OCI-LY7 (cell line): ENCODE data around the gene DDHD1. TPM values are rescaled to one million over a fixed set of nuclear protein-coding genes. Genes with fewer than 3 reads are reported as not detected.

Source experiments
- BruUV-seq: library from RNA; stranded (reverse); fragments of 400-500 nt; replicated peaks from 2 replicates; lab custom pipeline; 2021; lab: Mats Ljungman, UMichigan
- CTCF ChIA-PET: fragments of 300-600 bp; sonication (Branson Sonifier 250); formaldehyde crosslinking; loops from one replicate; lab custom pipeline; 2022; ENCODE audit warnings: antibody characterized with exemption; ENCODE audit not compliant: unreplicated experiment; lab: Charles Lee
- POLR2A ChIA-PET: fragments of 300-600 bp; sonication (Branson Sonifier 250); formaldehyde crosslinking; loops from one replicate; lab custom pipeline; 2022; ENCODE audit warnings: antibody characterized with exemption; lab: Charles Lee
- DNase-seq: peaks from one replicate; pipeline ENCODE4 v3.0.0-alpha.2; 2015; ENCODE audit warnings: low spot score
- H2AFZ ChIP-seq: fragments of 200-600 bp; sonication (generic), shearing (Covaris generic); 2 replicates; pipeline ENCODE4 v1.6.1; 2014; ENCODE audit warnings: mild to moderate bottlenecking, antibody characterized with exemption, low read length, moderate library complexity
- H3K27ac ChIP-seq: fragments of 200-600 bp; sonication (generic); 2 replicates; pipeline ENCODE4 v1.5.1; 2014; ENCODE audit warnings: mixed run types, low read depth, mild to moderate bottlenecking, moderate library complexity, low read length, inconsistent platforms; ENCODE audit not compliant: poor library complexity, severe bottlenecking
- H3K36me3 ChIP-seq: fragments of 200-600 bp; sonication (generic); 2 replicates; pipeline ENCODE4 v1.6.1; 2014; ENCODE audit warnings: mild to moderate bottlenecking, antibody characterized with exemption, low read length, moderate library complexity, mixed read lengths; ENCODE audit not compliant: insufficient read depth
- H3K4me1 ChIP-seq: fragments of 200-600 bp; sonication (generic); 2 replicates; pipeline ENCODE4 v1.5.1; 2014; ENCODE audit warnings: mild to moderate bottlenecking, low read length; ENCODE audit not compliant: insufficient read depth, poor library complexity, severe bottlenecking
- H3K4me2 ChIP-seq: fragments of 200-600 bp; sonication (generic); 2 replicates; pipeline ENCODE4 v1.6.1; 2014; ENCODE audit warnings: mild to moderate bottlenecking, low read length
- H3K4me3 ChIP-seq: fragments of 200-600 bp; sonication (generic); 2 replicates; pipeline ENCODE4 v1.5.1; 2014; ENCODE audit warnings: mild to moderate bottlenecking, low read depth, low read length; ENCODE audit not compliant: poor library complexity, severe bottlenecking
- H3K79me2 ChIP-seq: fragments of 200-600 bp; sonication (generic); 2 replicates; pipeline ENCODE4 v1.6.1; 2016; ENCODE audit warnings: low read depth, mild to moderate bottlenecking, low read length, moderate library complexity, mixed read lengths; ENCODE audit not compliant: insufficient read depth
- H3K9me2 ChIP-seq: fragments of 200-600 bp; sonication (generic); 2 replicates; pipeline ENCODE4 v1.6.1; 2016; ENCODE audit warnings: mild to moderate bottlenecking, low read length, mixed read lengths; ENCODE audit not compliant: insufficient read depth
- H3K9me3 ChIP-seq: fragments of 200-600 bp; sonication (generic); 2 replicates; pipeline ENCODE4 v1.6.1; 2014; ENCODE audit warnings: mild to moderate bottlenecking, mixed run types, low read length, mixed read lengths
- H4K20me1 ChIP-seq: fragments of 200-600 bp; sonication (generic); 2 replicates; pipeline ENCODE4 v1.6.1; 2014; ENCODE audit warnings: mild to moderate bottlenecking, antibody characterized with exemption, low read length, moderate library complexity, mixed read lengths; ENCODE audit not compliant: insufficient read depth
- EZH2phosphoT487 ChIP-seq: fragments of 200-600 bp; sonication (generic); IDR thresholded peaks from 2 replicates; pipeline ENCODE4 v1.6.1; 2018; ENCODE audit warnings: low read depth, borderline replicate concordance, mild to moderate bottlenecking, mixed run types, antibody characterized with exemption, low read length, moderate library complexity, mixed read lengths
- intact Hi-C: fragments of 100-400 bp; cut with micrococcal nuclease; formaldehyde crosslinking; loops from one replicate; pipeline ENCODE4 v1.10.0; 2022; ENCODE audit not compliant: unreplicated experiment
- total RNA-seq, 2 experiments: library from RNA; depleted of rRNA in 1 of 2; stranded (reverse); fragments of >200 nt in 1 of 2; shearing (Covaris generic) in 1 of 2; gene quantifications; 2 replicates each; pipeline ENCODE4 v1.2.3, GENCODE V29; 2014 to 2022
- TF ChIP-seq, protein P1 (sequence below): fragments of 200-600 bp; sonication (generic); conservative IDR thresholded peaks from 2 replicates; pipeline ENCODE4 v1.5.1; 2014; ENCODE audit warnings: mild to moderate bottlenecking, antibody characterized with exemption, low read length, moderate library complexity, mixed read lengths

Gene DDHD1
- total RNA-seq, 2 experiments from 2014 or later = 28.7 to 45.2 TPM

DNA sequence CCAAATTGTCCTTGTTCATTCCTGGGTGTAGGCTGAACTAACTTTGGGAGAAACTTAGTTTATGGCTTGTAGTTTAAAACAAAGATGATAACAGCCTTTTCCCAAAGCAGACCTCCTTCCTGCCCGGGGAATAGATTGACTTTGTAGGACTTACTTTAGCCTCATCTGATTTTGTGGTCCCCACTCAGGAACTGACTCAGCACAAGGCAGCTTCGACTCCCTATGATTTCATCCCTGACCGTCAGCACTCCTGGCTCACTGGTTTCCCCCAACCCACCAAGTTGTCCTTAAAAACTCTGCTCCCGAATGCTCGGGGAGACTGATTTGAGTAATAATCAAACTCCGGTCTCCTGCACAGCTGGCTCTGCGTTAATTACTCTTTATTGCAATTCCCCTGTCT, 40.1 kb upstream of the DDHD1 start:
- H3K9me3 ChIP-seq = no peaks in the 10 kb centered on the region
- H3K79me2 ChIP-seq = no peaks in the 10 kb centered on the region
- no peaks in the 10 kb centered on the region for H4K20me1 ChIP-seq
- no TSS peak for BruUV-seq
- TF ChIP-seq, protein P1, sequence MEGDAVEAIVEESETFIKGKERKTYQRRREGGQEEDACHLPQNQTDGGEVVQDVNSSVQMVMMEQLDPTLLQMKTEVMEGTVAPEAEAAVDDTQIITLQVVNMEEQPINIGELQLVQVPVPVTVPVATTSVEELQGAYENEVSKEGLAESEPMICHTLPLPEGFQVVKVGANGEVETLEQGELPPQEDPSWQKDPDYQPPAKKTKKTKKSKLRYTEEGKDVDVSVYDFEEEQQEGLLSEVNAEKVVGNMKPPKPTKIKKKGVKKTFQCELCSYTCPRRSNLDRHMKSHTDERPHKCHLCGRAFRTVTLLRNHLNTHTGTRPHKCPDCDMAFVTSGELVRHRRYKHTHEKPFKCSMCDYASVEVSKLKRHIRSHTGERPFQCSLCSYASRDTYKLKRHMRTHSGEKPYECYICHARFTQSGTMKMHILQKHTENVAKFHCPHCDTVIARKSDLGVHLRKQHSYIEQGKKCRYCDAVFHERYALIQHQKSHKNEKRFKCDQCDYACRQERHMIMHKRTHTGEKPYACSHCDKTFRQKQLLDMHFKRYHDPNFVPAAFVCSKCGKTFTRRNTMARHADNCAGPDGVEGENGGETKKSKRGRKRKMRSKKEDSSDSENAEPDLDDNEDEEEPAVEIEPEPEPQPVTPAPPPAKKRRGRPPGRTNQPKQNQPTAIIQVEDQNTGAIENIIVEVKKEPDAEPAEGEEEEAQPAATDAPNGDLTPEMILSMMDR = no peak
- no peak for TF ChIP-seq EZH2phosphoT487
- H3K36me3 ChIP-seq = no peaks in the 10 kb centered on the region
- no peak overlapping the region for H3K4me3 ChIP-seq
- H2AFZ ChIP-seq = no peak overlapping the region
- H3K4me1 ChIP-seq = no peaks in the 10 kb centered on the region
- ChIA-PET POLR2A (interaction anchor here (0.6 kb wide), 1 partner anchor 518 kb away, joined by 3 read pairs; no protein-coding TSS in a partner anchor), CTCF (no interaction called here)
- H3K4me2 ChIP-seq = no peak overlapping the region
- no peaks in the 10 kb centered on the region for H3K9me2 ChIP-seq
- intact Hi-C loops = no loop called here
- no peak for DNase-seq
- no peak overlapping the region for H3K27ac ChIP-seq

DNA sequence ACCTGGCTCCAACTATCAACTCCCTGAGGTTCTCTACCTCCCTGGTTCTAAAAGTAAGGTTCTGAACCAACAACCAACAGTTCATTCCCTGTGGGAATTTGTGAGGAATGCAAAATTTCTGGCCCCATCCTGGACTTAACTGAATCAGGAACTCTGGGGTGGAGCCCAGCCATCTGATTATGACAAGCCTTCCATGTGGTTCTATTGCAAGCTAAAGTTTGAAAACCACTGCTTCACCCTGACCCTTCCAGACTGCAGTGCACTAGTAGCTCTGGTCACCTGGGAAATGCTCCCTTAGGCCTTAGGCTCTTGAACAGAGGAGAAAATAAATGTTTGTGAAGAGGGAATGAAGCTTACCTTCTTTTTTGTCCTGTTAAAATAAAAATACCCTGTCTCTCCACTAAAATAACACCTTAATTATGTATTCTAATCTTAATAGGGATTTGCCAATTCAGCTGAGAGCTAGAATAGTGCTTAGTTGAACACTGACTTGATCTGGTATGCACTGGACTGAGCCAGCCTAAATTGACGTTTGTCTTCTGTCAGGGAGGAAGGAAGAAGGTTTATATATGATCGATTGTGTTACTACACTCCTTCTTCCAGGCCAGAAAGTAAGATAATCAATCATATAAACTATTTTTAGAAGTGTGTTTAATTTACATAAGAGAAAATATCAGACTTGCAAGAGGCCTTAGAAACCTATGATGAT, 39.1 kb upstream of the DDHD1 start:
- Histone ChIP-seq H3K9me2 (no peaks in the 10 kb centered on the region), H3K4me3 (no peak overlapping the region), H3K27ac (no peak overlapping the region), H4K20me1 (no peaks in the 10 kb centered on the region), H3K4me2 (no peak overlapping the region), H3K9me3 (no peaks in the 10 kb centered on the region), H2AFZ (no peak overlapping the region), H3K36me3 (no peaks in the 10 kb centered on the region), H3K4me1 (no peaks in the 10 kb centered on the region), H3K79me2 (no peaks in the 10 kb centered on the region)
- no TSS peak for BruUV-seq
- DNase-seq = no peak
- ChIA-PET POLR2A (interaction anchor here (0.6 kb wide), 2 partner anchors 85 to 152 kb away, joined by 3 read pairs; no protein-coding TSS in a partner anchor), CTCF (no interaction called here)
- intact Hi-C loops = no loop called here
- TF ChIP-seq, protein P1 = no peak
- no peak for TF ChIP-seq EZH2phosphoT487

DNA sequence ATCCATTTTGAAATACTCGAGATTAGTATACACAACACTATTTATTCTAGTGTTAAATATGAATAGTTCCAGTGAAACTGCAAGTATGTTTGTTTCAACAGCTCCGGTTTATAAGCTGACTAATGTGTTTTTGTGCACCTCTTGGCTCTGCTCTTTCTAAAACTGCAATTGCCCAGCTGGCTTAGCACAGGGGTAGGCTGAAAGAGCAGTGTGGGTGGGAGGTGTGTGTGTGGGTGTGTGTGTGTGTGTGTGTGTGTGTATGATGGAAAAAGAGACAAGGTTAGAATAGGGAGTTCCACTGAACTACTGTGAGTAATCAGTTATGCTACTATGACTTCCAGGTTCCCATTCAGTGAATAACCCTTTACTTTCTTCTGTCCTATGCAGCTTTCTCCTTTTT, 37.8 kb upstream of the DDHD1 start:
- intact Hi-C loops = no loop called here
- DNase-seq = no peak
- Histone ChIP-seq H3K9me2 (no peaks in the 10 kb centered on the region), H3K4me1 (no peaks in the 10 kb centered on the region), H3K79me2 (no peaks in the 10 kb centered on the region), H2AFZ (no peak overlapping the region), H3K36me3 (no peaks in the 10 kb centered on the region), H3K4me2 (no peak overlapping the region), H4K20me1 (no peaks in the 10 kb centered on the region), H3K9me3 (no peaks in the 10 kb centered on the region), H3K27ac (no peak overlapping the region), H3K4me3 (no peak overlapping the region)
- TF ChIP-seq, protein P1 = no peak
- TF ChIP-seq EZH2phosphoT487 = no peak
- ChIA-PET POLR2A (interaction anchor here (0.7 kb wide), 1 partner anchor 27 kb away, joined by 4 read pairs; no protein-coding TSS in a partner anchor), CTCF (no interaction called here)
- BruUV-seq = no TSS peak
